ENCODE results near the gene NDUFB6.
"Not testable (repeated sequence)": the region's sequence is repeated elsewhere in the genome, so short reads cannot be mapped to it uniquely, and the experiment has no call there.

NDUFB6 gene

GRCh38 chr9:32570262-32570661 is 2.7 kb downstream of the NDUFB6 start:
- no peak for DNase-seq

DNA sequence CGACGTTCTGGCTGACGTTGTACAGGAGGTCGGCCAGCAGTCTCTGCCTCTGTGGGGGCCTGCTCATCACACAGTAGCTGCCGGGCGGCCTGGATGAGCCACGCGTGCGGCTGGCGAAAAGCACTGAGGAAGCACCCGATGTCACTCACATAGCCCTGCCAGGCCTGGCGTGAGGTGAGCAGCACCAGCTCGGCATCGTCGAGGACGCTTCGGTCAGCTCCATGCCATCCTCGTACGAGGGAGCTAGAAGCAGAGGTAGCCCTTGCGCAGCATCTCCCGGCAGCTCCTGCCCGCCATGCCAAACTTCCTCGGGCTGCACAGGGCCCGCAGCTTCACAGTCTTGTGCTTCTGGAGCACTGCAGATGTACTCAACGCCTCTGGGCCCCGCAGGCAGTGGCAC is 6.2 kb downstream of the NDUFB6 start:
- DNase-seq, result no peak

GRCh38 chr9:32565967-32566366 is 7.0 kb downstream of the NDUFB6 start:
- no peak for DNase-seq

GRCh38 chr9:32558408-32558934 is 14.5 kb downstream of the NDUFB6 start:
- DNase-seq, result no peak

- DNase-seq, result no peak
Observed at GRCh38 chr9:32554591-32554990, 18.4 kb downstream of the NDUFB6 start.

GRCh38 chr9:32554107-32554506 is 18.9 kb downstream of the NDUFB6 start:
- DNase-seq, result no peak

DNA sequence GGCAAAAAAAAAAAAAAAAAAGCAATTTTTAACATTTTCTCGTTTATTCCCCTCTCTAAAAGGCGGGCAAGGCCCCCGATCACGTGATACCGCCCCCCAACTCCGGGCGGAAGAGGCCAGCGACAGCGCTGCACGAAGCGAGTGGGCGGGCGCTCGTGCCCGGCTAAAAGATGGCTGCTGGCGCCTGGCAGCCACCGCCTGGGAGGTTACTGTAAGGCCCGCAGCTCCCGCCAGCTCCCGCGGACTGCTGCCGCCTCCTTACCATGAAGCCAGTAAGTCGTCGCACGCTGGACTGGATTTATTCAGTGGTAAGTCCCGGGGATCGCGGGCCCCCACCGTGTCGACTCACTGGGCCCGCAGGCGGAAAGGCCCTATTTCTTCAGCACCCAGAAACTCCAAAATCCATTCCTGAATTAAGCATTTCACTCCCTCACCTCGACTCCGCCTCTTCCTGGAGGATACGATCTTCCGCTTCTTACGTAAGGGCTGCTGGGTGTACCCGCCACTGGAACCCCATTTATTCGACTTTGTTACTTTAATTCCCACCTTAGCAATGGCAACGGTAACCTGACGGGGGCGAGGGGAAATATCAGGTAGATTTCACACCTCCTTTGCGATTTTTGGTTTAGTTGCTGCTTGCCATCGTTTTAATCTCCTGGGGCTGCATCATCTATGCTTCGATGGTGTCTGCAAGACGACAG is 20.6 kb downstream of the NDUFB6 start, which contains the start of the genes SMIM27 and TOPORS:
TSS of gene SMIM27 (plus strand) at position 156 of the 701 bp plus-strand sequence. CDS start at position 264, 108 bp downstream.
TSS of gene TOPORS (minus strand) at position 415 of the 701 bp plus-strand sequence. CDS start at position 265, 150 bp downstream.
- DNase-seq, result peak; percentile 90 to 94

GRCh38 chr9:32551276-32552051 is 21.5 kb downstream of the NDUFB6 start:
- peak; percentile 41 to 67 for DNase-seq

GRCh38 chr9:32550562-32551275 is 22.2 kb downstream of the NDUFB6 start:
- DNase-seq, result peak; percentile 97 to 98

GRCh38 chr9:32550150-32550561 is 22.8 kb downstream of the NDUFB6 start:
- peak in 1 of 2 donors; percentile 30 for DNase-seq

DNA sequence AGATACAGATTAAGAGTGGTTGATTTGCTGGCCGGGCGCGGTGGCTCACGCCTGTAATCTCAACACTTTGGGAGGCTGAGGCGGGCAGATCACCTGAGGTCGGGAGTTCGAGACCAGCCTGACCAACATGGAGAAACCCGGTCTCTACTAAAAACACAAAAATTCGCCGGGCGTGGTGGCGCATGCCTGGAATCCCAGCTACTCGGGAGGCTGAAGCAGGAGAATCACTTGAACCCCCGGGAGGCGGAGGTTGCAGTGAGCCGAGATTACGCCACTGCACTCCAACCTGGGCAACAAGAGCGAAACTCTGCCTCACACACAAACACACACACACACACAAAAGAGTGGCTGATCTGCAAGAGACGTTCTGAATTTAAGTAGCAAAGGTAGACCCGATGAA is 24.7 kb downstream of the NDUFB6 start:
- DNase-seq, result not testable (repeated sequence)

DNA sequence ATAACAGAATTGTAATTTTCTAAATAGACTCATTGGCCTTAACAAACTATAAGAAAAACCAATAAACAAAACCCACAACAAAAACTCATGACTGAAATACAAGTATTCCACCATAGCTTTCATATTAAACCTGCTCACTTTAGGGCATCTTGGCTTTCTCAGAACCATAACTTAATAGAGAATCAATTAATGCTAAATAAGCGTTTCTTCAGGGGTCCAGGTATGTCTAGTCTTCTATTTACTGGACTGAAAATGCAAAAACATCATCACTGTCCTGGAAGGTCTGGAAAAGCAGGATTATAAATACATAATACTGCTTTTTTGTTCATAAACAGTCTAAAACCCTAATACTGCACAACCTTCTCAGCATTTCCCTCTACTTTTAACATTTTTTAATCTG is 27.1 kb downstream of the NDUFB6 start:
- DNase-seq, result no peak

GRCh38 chr9:32543047-32543446 is 29.9 kb downstream of the NDUFB6 start:
- DNase-seq, result no peak

DNA sequence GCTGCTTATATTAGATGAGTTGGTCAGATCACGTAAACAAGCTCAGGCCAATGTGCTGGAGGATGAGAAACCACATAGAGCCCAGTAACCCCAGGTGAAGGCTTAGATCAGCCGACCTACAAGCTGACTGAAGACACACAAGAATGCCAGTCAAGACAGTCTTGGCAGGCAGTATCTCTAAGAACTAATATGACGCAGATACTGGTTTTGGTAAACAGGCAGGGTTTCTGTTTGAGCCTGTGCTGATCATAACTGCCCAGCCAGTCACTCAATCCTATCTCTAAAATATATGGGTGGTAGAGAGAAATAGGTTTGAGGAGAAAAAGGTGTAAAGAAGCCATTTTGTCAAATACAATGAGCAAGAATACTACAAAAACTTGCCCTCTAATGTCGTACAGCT is 39.1 kb downstream of the NDUFB6 start:
- DNase-seq, result no peak

GRCh38 chr9:32533336-32533735 is 39.6 kb downstream of the NDUFB6 start:
- DNase-seq, result no peak

DNA sequence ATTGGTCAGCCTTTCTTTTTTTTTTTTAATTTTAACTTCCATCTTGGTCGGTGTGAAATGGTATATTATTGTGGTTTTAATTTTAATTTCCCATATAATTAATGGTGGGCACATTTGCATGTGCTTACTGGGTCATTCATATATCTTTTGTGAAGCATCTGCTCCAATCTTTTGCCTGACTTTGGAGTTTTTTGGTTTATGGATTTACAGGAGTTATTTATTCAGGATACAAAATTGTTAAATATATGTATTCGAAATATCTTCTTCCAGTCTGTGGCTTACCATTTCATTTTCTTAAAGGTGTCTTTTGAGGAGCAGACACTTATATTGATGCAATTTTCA is 46.3 kb downstream of the NDUFB6 start:
- DNase-seq, result no peak

DNA sequence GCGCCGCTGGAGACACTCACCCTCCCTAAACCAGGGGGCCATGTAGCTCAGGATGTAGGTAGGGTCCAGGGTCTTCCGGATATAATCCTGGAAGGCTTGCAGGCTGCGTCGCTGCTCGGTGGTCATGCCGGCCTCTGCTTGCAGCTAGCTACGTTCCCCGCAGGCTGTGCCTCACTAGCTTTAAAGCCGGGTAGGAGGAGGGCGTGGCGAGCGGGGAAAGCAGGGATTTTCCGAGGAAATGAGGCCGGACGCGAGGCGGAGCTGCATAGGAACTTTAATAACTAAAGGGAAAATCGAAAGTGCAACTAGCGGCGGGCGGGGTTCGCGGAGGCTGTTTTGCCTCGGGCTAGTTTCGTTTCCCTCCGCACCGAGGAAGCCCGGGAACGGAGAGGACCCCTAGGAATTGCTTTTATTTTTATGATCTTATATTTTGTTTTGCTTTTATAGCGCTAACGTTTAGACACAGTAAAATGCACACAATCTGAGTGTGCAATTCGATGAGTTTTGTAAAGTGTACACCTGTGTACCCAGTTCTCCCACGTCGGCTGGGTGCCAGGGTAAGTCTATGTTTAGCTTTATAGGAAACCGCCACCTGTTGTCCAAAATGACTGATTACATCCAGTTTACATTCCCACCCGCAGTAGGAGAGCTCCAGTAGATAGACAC is 46.8 kb downstream of the NDUFB6 start, which contains the start of gene RIGI:
TSS of gene RIGI (minus strand) at position 156 of the 666 bp plus-strand sequence. CDS start at position 126, 30 bp downstream.
- peak; percentile 95 to 97 for DNase-seq

GRCh38 chr9:32525709-32526030 is 47.3 kb downstream of the NDUFB6 start:
- no peak for DNase-seq

DNA sequence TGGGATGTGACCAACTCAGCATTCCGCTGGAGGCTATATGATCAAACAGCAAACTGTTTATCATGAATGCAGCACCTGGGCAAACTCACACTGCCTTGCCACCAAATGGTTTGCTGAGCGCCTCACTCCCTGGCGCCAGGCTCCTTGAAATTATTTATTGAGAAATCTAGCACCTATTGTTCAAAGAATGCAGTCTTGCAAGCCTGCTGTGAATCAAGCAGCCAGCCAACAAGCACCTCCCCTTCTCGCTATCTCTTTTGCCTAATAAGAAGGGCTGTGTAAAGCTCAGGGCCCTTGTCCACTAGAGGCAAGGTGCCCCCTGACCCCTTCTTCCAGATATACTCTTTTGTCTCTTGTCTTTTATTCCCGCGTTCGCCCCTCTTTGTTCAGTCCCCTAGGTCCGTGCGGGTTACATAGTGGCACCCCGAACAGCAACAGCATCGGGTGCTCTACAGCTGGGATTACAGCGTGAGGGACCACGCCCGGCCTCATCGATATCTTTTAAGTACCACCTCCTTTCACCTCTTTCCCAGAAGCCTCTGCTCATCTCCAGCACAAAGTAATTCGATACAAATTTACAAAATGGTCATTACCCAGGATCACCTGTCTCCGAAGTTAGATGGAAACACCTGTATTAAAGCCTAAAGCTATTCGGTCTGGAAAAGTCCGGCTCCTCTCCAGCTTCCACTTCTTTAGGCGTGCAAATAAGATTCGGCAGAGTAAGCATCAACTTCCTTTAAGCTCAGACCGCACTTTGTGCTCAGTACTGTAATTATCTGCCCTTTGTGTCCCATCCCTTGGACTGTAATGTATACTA is 47.9 kb downstream of the NDUFB6 start:
- DNase-seq, result peak; percentile 38 to 64

DNA sequence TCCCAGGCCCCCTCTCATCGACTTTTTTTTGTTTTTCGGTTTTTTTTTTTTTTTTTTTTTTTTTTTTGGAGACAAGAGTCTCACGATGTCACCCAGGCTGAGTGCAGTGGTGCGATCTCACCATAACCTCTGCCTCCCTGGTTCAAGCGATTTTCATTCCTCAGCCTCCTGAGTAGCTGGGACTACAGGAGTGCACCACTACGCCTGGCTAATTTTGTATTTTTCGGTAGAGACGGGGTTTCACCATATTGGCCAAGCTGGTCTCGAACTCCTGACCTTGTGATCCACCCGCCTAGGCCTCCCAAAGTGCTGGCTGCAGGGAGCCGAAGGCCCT is 48.4 kb downstream of the NDUFB6 start:
- peak in 1 of 2 donors; percentile 44 for DNase-seq

DNA sequence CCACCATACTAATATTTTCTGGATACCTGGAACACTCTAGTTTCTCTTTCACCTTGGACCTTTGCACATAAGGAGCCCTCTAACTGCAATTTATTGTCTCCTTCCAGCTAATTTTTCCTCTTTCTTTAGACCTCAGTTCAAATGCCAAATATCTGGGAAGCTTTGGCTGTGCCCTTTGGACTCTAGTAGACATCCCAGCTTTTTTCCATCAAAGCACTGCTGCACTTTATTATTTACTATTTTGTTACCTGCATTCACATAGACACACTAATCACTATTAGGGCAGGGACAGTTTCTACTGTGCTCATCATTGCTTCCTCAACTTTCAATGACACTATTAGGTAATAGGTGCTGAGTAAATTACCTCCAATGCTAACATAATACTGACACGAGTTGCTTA is 49.0 kb downstream of the NDUFB6 start:
- DNase-seq, result no peak

DNA sequence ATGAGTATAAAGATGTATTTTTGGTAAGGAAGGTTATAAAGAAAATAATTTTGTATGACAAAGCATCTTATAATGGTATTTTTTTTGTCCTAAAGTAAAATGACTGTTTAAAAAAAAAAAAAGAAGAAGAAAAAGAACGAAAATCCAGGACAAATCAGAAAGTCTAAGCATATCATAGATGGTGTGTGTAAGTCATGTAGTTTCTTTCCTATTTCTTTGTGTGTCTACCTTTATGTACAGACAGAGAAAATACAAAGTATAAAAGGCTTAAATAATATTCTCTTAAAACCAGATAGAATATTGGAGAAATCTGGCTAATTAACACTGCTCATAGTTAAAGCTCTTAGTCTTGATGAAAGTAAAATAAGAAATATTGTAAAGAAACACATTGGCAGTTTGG is 54.7 kb downstream of the NDUFB6 start:
- DNase-seq, result no peak
